B cell (primary cell): Measurements from ENCODE around the gene CADPS. TPM values are rescaled to one million over a fixed set of nuclear protein-coding genes. Genes with fewer than 3 reads are reported as not detected.

Experiments used
- ATAC-seq: fragments of 200-7000 bp; cut with Tn5 transposase; one replicate; pipeline ENCODE4 v1.10.0; 2021; ENCODE audit warnings: low read depth, mild to moderate bottlenecking, moderate number of reproducible peaks, moderate library complexity
- CTCF ChIA-PET: fragments of 350-600 bp; sonication (Branson Sonifier 250); formaldehyde crosslinking; loops from one replicate; lab custom pipeline; 2021; ENCODE audit warnings: antibody characterized with exemption, inconsistent platforms; lab: Charles Lee
- POLR2A ChIA-PET: fragments of 350-600 bp; sonication (Branson Sonifier 250); formaldehyde crosslinking; loops from one replicate; lab custom pipeline; 2021; ENCODE audit warnings: antibody characterized with exemption; lab: Charles Lee
- DNase-seq: peaks from one replicate; pipeline ENCODE4 v3.0.0; 2013
- H2AFZ ChIP-seq: 2 replicates; pipeline ENCODE4 v1.6.1; 2012; ENCODE audit warnings: mild to moderate bottlenecking, low read depth, low read length; ENCODE audit not compliant: insufficient read depth, poor library complexity, severe bottlenecking
- H3K27ac ChIP-seq, 2 donors: 1 replicate in 1 of 2; 2 replicates in 1 of 2; pipeline ENCODE4 v1.5.1; 2012 to 2013; ENCODE audit warnings: low read length in 2 of 2, mild to moderate bottlenecking in 2 of 2, moderate library complexity in 1 of 2
- H3K27me3 ChIP-seq, 4 experiments: fragments of 200-600 bp in 1 of 4; sonication (generic) in 1 of 4; replicated peaks in 1 of 4; 1 replicate in 2 of 4; 2 replicates in 2 of 4; pipeline versions ENCODE4 v1.6.1 to v1.7.0; 2013 to 2016; ENCODE audit warnings: low read length in 3 of 4, mild to moderate bottlenecking in 2 of 4, mixed read lengths in 1 of 4, moderate library complexity in 1 of 4; ENCODE audit not compliant: insufficient read depth in 4 of 4, control insufficient read depth in 3 of 4; ENCODE audit errors: control extremely low read depth in 1 of 4
- H3K36me3 ChIP-seq, 2 experiments: replicated peaks in 1 of 2; 1 replicate in 1 of 2; 2 replicates in 1 of 2; pipeline versions ENCODE4 v1.6.1 to v1.7.1; 2013; ENCODE audit warnings: low read length in 1 of 2; ENCODE audit not compliant: insufficient read depth in 2 of 2, control insufficient read depth in 1 of 2; ENCODE audit errors: control extremely low read depth in 1 of 2, extremely low read depth in 1 of 2
- H3K4me1 ChIP-seq, 2 donors: fragments of 200-600 bp in 1 of 2; sonication (generic) in 1 of 2; 1 replicate in 1 of 2; 2 replicates in 1 of 2; pipeline versions ENCODE4 v1.5.1 to v1.6.1; 2013 to 2017; ENCODE audit warnings: low read length in 2 of 2; ENCODE audit not compliant: control insufficient read depth in 2 of 2, insufficient read depth in 2 of 2
- H3K4me2 ChIP-seq: replicated peaks from 2 replicates; pipeline ENCODE3; 2012; ENCODE audit warnings: mild to moderate bottlenecking, low read depth, low read length; ENCODE audit not compliant: poor library complexity, severe bottlenecking
- H3K4me3 ChIP-seq, 5 experiments: fragments of 200-600 bp in 1 of 5; sonication (generic) in 1 of 5; 1 replicate in 3 of 5; 2 replicates in 2 of 5; pipeline versions ENCODE4 v1.5.1 to v1.7.0; 2011 to 2016; ENCODE audit warnings: low read length in 4 of 5, mild to moderate bottlenecking in 4 of 5, low read depth in 2 of 5, control low read depth in 1 of 5, moderate library complexity in 1 of 5; ENCODE audit not compliant: insufficient read depth in 1 of 5; ENCODE audit errors: control extremely low read depth in 1 of 5, extremely low read depth in 1 of 5
- H3K79me2 ChIP-seq: fragments of 200-600 bp; sonication (generic); one replicate; pipeline ENCODE4 v1.6.0; 2016; ENCODE audit warnings: low read length; ENCODE audit not compliant: control insufficient read depth, insufficient read depth
- H3K9ac ChIP-seq: fragments of 200-600 bp; sonication (generic); 2 replicates; pipeline ENCODE4 v1.6.1; 2017; ENCODE audit warnings: mild to moderate bottlenecking, low read length, moderate library complexity
- H3K9me3 ChIP-seq, 3 donors: one replicate each; pipeline versions ENCODE4 v1.6.1 to v1.7.1; 2013; ENCODE audit warnings: low read length in 2 of 3; ENCODE audit not compliant: control insufficient read depth in 2 of 3, insufficient read depth in 1 of 3; ENCODE audit errors: control extremely low read depth in 1 of 3
- H4K20me1 ChIP-seq: 2 replicates; pipeline ENCODE4 v1.6.0; 2012; ENCODE audit warnings: mild to moderate bottlenecking, low read length; ENCODE audit not compliant: insufficient read depth, control insufficient read depth, poor library complexity, severe bottlenecking
- H3K27ac Mint-ChIP-seq: one replicate; pipeline ENCODE4 v1.8.0; 2021; ENCODE audit warnings: mixed read lengths
- H3K27me3 Mint-ChIP-seq: one replicate; pipeline ENCODE4 v1.8.0; 2021; ENCODE audit warnings: mixed read lengths
- H3K4me1 Mint-ChIP-seq: one replicate; pipeline ENCODE4 v1.8.0; 2021; ENCODE audit warnings: mixed read lengths
- H3K4me3 Mint-ChIP-seq: one replicate; pipeline ENCODE4 v1.8.0; 2021; ENCODE audit warnings: mixed read lengths
- H3K9me3 Mint-ChIP-seq: one replicate; pipeline ENCODE4 v1.8.0; 2022; ENCODE audit warnings: mixed read lengths; ENCODE audit not compliant: insufficient read depth
- CTCF ChIP-seq: fragments of 200-600 bp; IDR thresholded peaks from one replicate; pipeline ENCODE4 v1.8.0; 2022; ENCODE audit warnings: antibody characterized with exemption, mild to moderate bottlenecking
- EZH2 ChIP-seq: IDR thresholded peaks from 2 replicates; pipeline ENCODE4 v1.6.1; 2012; ENCODE audit warnings: borderline replicate concordance, low read depth, mild to moderate bottlenecking, moderate library complexity, low read length; ENCODE audit not compliant: insufficient read depth, poor library complexity, severe bottlenecking
- WGBS: methylation state at CpG from one replicate; pipeline ENCODE4 v1.1.5; 2013; ENCODE audit warnings: missing lambda C conversion rate; ENCODE audit not compliant: insufficient coverage; 5-methylcytosine and 5-hydroxymethylcytosine counted together
- intact Hi-C: fragments of 100-400 bp; cut with micrococcal nuclease; formaldehyde crosslinking; loops from one replicate; pipeline ENCODE4 v1.10.0; 2022
- polyA plus RNA-seq: library from polyadenylated mRNA; depleted of rRNA; stranded (reverse); fragments of >200 nt; gene quantifications from 2 replicates; pipeline ENCODE4 v1.2.3, GENCODE V29; 2012
- total RNA-seq, 2 donors: library from RNA; stranded (reverse); fragments of 120-200 nt in 1 of 2; gene quantifications; 1 replicate in 1 of 2; 2 replicates in 1 of 2; pipeline versions ENCODE4 v1.2.3 to v1.2.4, GENCODE V29; 2013 to 2022

Gene CADPS
- total and polyA plus RNA-seq, 2 donors (not counting 1 experiment from before 2014, with no cell fraction given), result 0.16 to 0.22 TPM

- H3K27me3 Mint-ChIP-seq, result peaks cover 3% of the 10 kb centered on the region
- ChIA-PET CTCF (no interaction called here), POLR2A (no interaction called here)
- H3K27ac Mint-ChIP-seq, result no peak overlapping the region
- DNase-seq (no peak), ATAC-seq (no peak)
- H3K9me3 Mint-ChIP-seq, result no peaks in the 10 kb centered on the region
- TF ChIP-seq EZH2 (no peak), CTCF (no peak)
- no peaks in the 10 kb centered on the region for H3K79me2 ChIP-seq
- no peaks in the 10 kb centered on the region for H4K20me1 ChIP-seq
- no peaks in the 10 kb centered on the region for H3K27me3 ChIP-seq
- H3K9ac ChIP-seq, result no peak overlapping the region
- no peaks in the 10 kb centered on the region for H3K36me3 ChIP-seq
- H3K4me3 ChIP-seq, result no peak overlapping the region
- no peaks in the 10 kb centered on the region for H3K9me3 ChIP-seq
- no peaks in the 10 kb centered on the region for H3K4me1 ChIP-seq
- no peak overlapping the region for H3K4me3 Mint-ChIP-seq
- H3K27ac ChIP-seq, result no peak overlapping the region
- no peaks in the 10 kb centered on the region for H3K4me1 Mint-ChIP-seq
- whole genome bisulfite sequencing, result 87% methylated on average over 3 of the region's 9 CpGs
- H3K4me2 ChIP-seq, result no peak overlapping the region
- intact Hi-C loops, result no loop called here
- H2AFZ ChIP-seq, result no peak overlapping the region
Measured at GRCh38 chr3:62532796-62533195, 342.4 kb downstream of the CADPS start.

GRCh38 chr3:62531981-62532380 is 343.2 kb downstream of the CADPS start:
- Histone ChIP-seq H3K4me3 (no peak overlapping the region), H2AFZ (no peak overlapping the region), H3K9me3 (no peaks in the 10 kb centered on the region), H4K20me1 (no peaks in the 10 kb centered on the region), H3K4me2 (no peak overlapping the region), H3K36me3 (no peaks in the 10 kb centered on the region), H3K9ac (no peak overlapping the region), H3K27me3 (no peaks in the 10 kb centered on the region), H3K27ac (no peak overlapping the region), H3K4me1 (no peaks in the 10 kb centered on the region), H3K79me2 (no peaks in the 10 kb centered on the region)
- no peak for DNase-seq
- ChIA-PET POLR2A (no interaction called here), CTCF (no interaction called here)
- H3K27me3 Mint-ChIP-seq, result no peaks in the 10 kb centered on the region
- H3K27ac Mint-ChIP-seq, result no peak overlapping the region
- no peaks in the 10 kb centered on the region for H3K9me3 Mint-ChIP-seq
- H3K4me1 Mint-ChIP-seq, result no peaks in the 10 kb centered on the region
- intact Hi-C loops, result no loop called here
- no peak for ATAC-seq
- no peak overlapping the region for H3K4me3 Mint-ChIP-seq
- TF ChIP-seq CTCF (no peak), EZH2 (no peak)
